ENCODE results near the gene ERGIC3.

DNA sequence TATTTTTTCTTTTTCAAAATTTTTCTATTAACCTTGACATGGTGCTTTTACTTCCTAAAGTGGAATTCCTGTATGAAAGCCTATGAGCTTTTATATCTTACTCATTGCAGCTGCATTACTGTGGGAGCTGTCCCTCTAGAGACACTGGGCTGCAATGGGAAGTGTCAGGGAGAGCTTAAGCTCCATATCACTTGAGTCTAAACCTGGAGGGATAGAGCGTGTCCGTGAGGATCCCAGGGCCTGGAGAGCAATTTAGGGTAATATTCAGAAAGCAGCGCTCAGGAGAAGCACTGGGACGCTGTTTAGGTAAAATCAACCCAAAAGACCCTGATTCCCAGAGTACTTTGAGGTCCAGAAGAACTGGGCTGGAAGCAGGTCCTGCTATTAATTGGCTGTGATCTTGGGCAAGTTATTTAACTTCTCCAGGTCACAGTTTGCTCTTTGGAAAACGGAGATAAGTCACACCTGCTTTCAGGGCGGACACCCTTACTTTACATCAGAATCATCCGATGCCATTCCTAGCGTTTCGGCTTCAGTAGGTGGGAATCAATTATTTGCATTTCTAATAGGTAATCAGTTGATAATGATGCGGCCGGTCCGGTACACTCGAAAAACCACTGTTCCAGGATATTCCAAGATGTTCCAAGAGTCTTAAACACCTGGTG, 628 bp upstream of the ERGIC3 start:
- TF ChIP-seq, protein P1, sequence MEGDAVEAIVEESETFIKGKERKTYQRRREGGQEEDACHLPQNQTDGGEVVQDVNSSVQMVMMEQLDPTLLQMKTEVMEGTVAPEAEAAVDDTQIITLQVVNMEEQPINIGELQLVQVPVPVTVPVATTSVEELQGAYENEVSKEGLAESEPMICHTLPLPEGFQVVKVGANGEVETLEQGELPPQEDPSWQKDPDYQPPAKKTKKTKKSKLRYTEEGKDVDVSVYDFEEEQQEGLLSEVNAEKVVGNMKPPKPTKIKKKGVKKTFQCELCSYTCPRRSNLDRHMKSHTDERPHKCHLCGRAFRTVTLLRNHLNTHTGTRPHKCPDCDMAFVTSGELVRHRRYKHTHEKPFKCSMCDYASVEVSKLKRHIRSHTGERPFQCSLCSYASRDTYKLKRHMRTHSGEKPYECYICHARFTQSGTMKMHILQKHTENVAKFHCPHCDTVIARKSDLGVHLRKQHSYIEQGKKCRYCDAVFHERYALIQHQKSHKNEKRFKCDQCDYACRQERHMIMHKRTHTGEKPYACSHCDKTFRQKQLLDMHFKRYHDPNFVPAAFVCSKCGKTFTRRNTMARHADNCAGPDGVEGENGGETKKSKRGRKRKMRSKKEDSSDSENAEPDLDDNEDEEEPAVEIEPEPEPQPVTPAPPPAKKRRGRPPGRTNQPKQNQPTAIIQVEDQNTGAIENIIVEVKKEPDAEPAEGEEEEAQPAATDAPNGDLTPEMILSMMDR (IDR thresholded peaks at IDR 0.05): no peak
- TF ChIP-seq EZH2 (IDR thresholded peaks at IDR 0.05; ENCODE audit: borderline replicate concordance, insufficient read depth, low read depth, low read length, poor library complexity, severe bottlenecking): no peak
